ENCODE measurements around the gene RNU6-8. TPM values are rescaled to one million over a fixed set of nuclear protein-coding genes. Genes with fewer than 3 reads are reported as not detected.

Gene RNU6-8
- not detected in 2 replicates for total RNA-seq

- no peak for TF ChIP-seq CTCF (conservative IDR thresholded peaks at IDR 0.05; ENCODE audit: low read depth, low read length)
- peak within 1 kb of the TSS; percentile 75 for H3K4me3 ChIP-seq (ENCODE audit: low read depth, low read length)
- no peak for DNase-seq (ENCODE audit: low read depth)
Observed at GRCh38 chr14:32202998-32203882, at the start of gene RNU6-8. Gene RNU6-8, minus strand, starts transcription at chr14:32203269.

- no peak overlapping the region for H3K4me3 ChIP-seq (ENCODE audit: low read depth, low read length)
- peak; percentile 96 for TF ChIP-seq CTCF (conservative IDR thresholded peaks at IDR 0.05; ENCODE audit: low read depth, low read length)
- no peak for DNase-seq (ENCODE audit: low read depth)
Observed at GRCh38 chr14:32252030-32252670, 49.1 kb upstream of the RNU6-8 start.

- no peak overlapping the region for H3K4me3 ChIP-seq (ENCODE audit: low read depth, low read length)
- no peak for DNase-seq (ENCODE audit: low read depth)
- TF ChIP-seq CTCF (conservative IDR thresholded peaks at IDR 0.05; ENCODE audit: low read depth, low read length) = no peak
Observed at GRCh38 chr14:32251530-32251929, 48.5 kb upstream of the RNU6-8 start.

- no peak overlapping the region for H3K4me3 ChIP-seq (ENCODE audit: low read depth, low read length)
- TF ChIP-seq CTCF (conservative IDR thresholded peaks at IDR 0.05; ENCODE audit: low read depth, low read length) = no peak
Observed at GRCh38 chr14:32250681-32251080, 47.6 kb upstream of the RNU6-8 start.

GRCh38 chr14:32249780-32250179, 46.7 kb upstream of the RNU6-8 start:
- no peak overlapping the region for H3K4me3 ChIP-seq (ENCODE audit: low read depth, low read length)
- TF ChIP-seq CTCF (conservative IDR thresholded peaks at IDR 0.05; ENCODE audit: low read depth, low read length) = no peak
- no peak for DNase-seq (ENCODE audit: low read depth)

More at GRCh38 chr14:32250681-32251080, 47.6 kb upstream of the RNU6-8 start:
- DNase-seq (ENCODE audit: low read depth) = no peak

- TF ChIP-seq CTCF (conservative IDR thresholded peaks at IDR 0.05; ENCODE audit: low read depth, low read length) = no peak
- no peak for DNase-seq (ENCODE audit: low read depth)
- H3K4me3 ChIP-seq (ENCODE audit: low read depth, low read length) = no peak overlapping the region
Observed at GRCh38 chr14:32249371-32249770, 46.3 kb upstream of the RNU6-8 start.
